B cell (primary cell): ENCODE results near the gene NCAM1. TPM values are rescaled to one million over a fixed set of nuclear protein-coding genes. Genes with fewer than 3 reads are reported as not detected.

Experiments used
- ATAC-seq: fragments of 200-7000 bp; cut with Tn5 transposase; one replicate; pipeline ENCODE4 v1.10.0; 2021; ENCODE audit warnings: low read depth, mild to moderate bottlenecking, moderate number of reproducible peaks, moderate library complexity
- CTCF ChIA-PET: fragments of 350-600 bp; sonication (Branson Sonifier 250); formaldehyde crosslinking; loops from one replicate; lab custom pipeline; 2021; ENCODE audit warnings: antibody characterized with exemption, inconsistent platforms; lab: Charles Lee
- POLR2A ChIA-PET: fragments of 350-600 bp; sonication (Branson Sonifier 250); formaldehyde crosslinking; loops from one replicate; lab custom pipeline; 2021; ENCODE audit warnings: antibody characterized with exemption; lab: Charles Lee
- DNase-seq: peaks from one replicate; pipeline ENCODE4 v3.0.0; 2013
- H2AFZ ChIP-seq: 2 replicates; pipeline ENCODE4 v1.6.1; 2012; ENCODE audit warnings: mild to moderate bottlenecking, low read depth, low read length; ENCODE audit not compliant: insufficient read depth, poor library complexity, severe bottlenecking
- H3K27ac ChIP-seq, 2 donors: 1 replicate in 1 of 2; 2 replicates in 1 of 2; pipeline ENCODE4 v1.5.1; 2012 to 2013; ENCODE audit warnings: low read length in 2 of 2, mild to moderate bottlenecking in 2 of 2, moderate library complexity in 1 of 2
- H3K27me3 ChIP-seq, 4 experiments: fragments of 200-600 bp in 1 of 4; sonication (generic) in 1 of 4; replicated peaks in 1 of 4; 1 replicate in 2 of 4; 2 replicates in 2 of 4; pipeline versions ENCODE4 v1.6.1 to v1.7.0; 2013 to 2016; ENCODE audit warnings: low read length in 3 of 4, mild to moderate bottlenecking in 2 of 4, mixed read lengths in 1 of 4, moderate library complexity in 1 of 4; ENCODE audit not compliant: insufficient read depth in 4 of 4, control insufficient read depth in 3 of 4; ENCODE audit errors: control extremely low read depth in 1 of 4
- H3K36me3 ChIP-seq, 2 experiments: replicated peaks in 1 of 2; 1 replicate in 1 of 2; 2 replicates in 1 of 2; pipeline versions ENCODE4 v1.6.1 to v1.7.1; 2013; ENCODE audit warnings: low read length in 1 of 2; ENCODE audit not compliant: insufficient read depth in 2 of 2, control insufficient read depth in 1 of 2; ENCODE audit errors: control extremely low read depth in 1 of 2, extremely low read depth in 1 of 2
- H3K4me1 ChIP-seq, 2 donors: fragments of 200-600 bp in 1 of 2; sonication (generic) in 1 of 2; 1 replicate in 1 of 2; 2 replicates in 1 of 2; pipeline versions ENCODE4 v1.5.1 to v1.6.1; 2013 to 2017; ENCODE audit warnings: low read length in 2 of 2; ENCODE audit not compliant: control insufficient read depth in 2 of 2, insufficient read depth in 2 of 2
- H3K4me2 ChIP-seq: replicated peaks from 2 replicates; pipeline ENCODE3; 2012; ENCODE audit warnings: mild to moderate bottlenecking, low read depth, low read length; ENCODE audit not compliant: poor library complexity, severe bottlenecking
- H3K4me3 ChIP-seq, 5 experiments: fragments of 200-600 bp in 1 of 5; sonication (generic) in 1 of 5; 1 replicate in 3 of 5; 2 replicates in 2 of 5; pipeline versions ENCODE4 v1.5.1 to v1.7.0; 2011 to 2016; ENCODE audit warnings: low read length in 4 of 5, mild to moderate bottlenecking in 4 of 5, low read depth in 2 of 5, control low read depth in 1 of 5, moderate library complexity in 1 of 5; ENCODE audit not compliant: insufficient read depth in 1 of 5; ENCODE audit errors: control extremely low read depth in 1 of 5, extremely low read depth in 1 of 5
- H3K79me2 ChIP-seq: fragments of 200-600 bp; sonication (generic); one replicate; pipeline ENCODE4 v1.6.0; 2016; ENCODE audit warnings: low read length; ENCODE audit not compliant: control insufficient read depth, insufficient read depth
- H3K9ac ChIP-seq: fragments of 200-600 bp; sonication (generic); 2 replicates; pipeline ENCODE4 v1.6.1; 2017; ENCODE audit warnings: mild to moderate bottlenecking, low read length, moderate library complexity
- H3K9me3 ChIP-seq, 3 donors: one replicate each; pipeline versions ENCODE4 v1.6.1 to v1.7.1; 2013; ENCODE audit warnings: low read length in 2 of 3; ENCODE audit not compliant: control insufficient read depth in 2 of 3, insufficient read depth in 1 of 3; ENCODE audit errors: control extremely low read depth in 1 of 3
- H4K20me1 ChIP-seq: 2 replicates; pipeline ENCODE4 v1.6.0; 2012; ENCODE audit warnings: mild to moderate bottlenecking, low read length; ENCODE audit not compliant: insufficient read depth, control insufficient read depth, poor library complexity, severe bottlenecking
- H3K27ac Mint-ChIP-seq: one replicate; pipeline ENCODE4 v1.8.0; 2021; ENCODE audit warnings: mixed read lengths
- H3K27me3 Mint-ChIP-seq: one replicate; pipeline ENCODE4 v1.8.0; 2021; ENCODE audit warnings: mixed read lengths
- H3K4me1 Mint-ChIP-seq: one replicate; pipeline ENCODE4 v1.8.0; 2021; ENCODE audit warnings: mixed read lengths
- H3K4me3 Mint-ChIP-seq: one replicate; pipeline ENCODE4 v1.8.0; 2021; ENCODE audit warnings: mixed read lengths
- H3K9me3 Mint-ChIP-seq: one replicate; pipeline ENCODE4 v1.8.0; 2022; ENCODE audit warnings: mixed read lengths; ENCODE audit not compliant: insufficient read depth
- EZH2 ChIP-seq: IDR thresholded peaks from 2 replicates; pipeline ENCODE4 v1.6.1; 2012; ENCODE audit warnings: borderline replicate concordance, low read depth, mild to moderate bottlenecking, moderate library complexity, low read length; ENCODE audit not compliant: insufficient read depth, poor library complexity, severe bottlenecking
- WGBS: methylation state at CpG from one replicate; pipeline ENCODE4 v1.1.5; 2013; ENCODE audit warnings: missing lambda C conversion rate; ENCODE audit not compliant: insufficient coverage; 5-methylcytosine and 5-hydroxymethylcytosine counted together
- intact Hi-C: fragments of 100-400 bp; cut with micrococcal nuclease; formaldehyde crosslinking; loops from one replicate; pipeline ENCODE4 v1.10.0; 2022
- polyA plus RNA-seq: library from polyadenylated mRNA; depleted of rRNA; stranded (reverse); fragments of >200 nt; gene quantifications from 2 replicates; pipeline ENCODE4 v1.2.3, GENCODE V29; 2012
- total RNA-seq, 2 donors: library from RNA; stranded (reverse); fragments of 120-200 nt in 1 of 2; gene quantifications; 1 replicate in 1 of 2; 2 replicates in 1 of 2; pipeline versions ENCODE4 v1.2.3 to v1.2.4, GENCODE V29; 2013 to 2022
- TF ChIP-seq, protein P1 (sequence below): fragments of 200-600 bp; IDR thresholded peaks from one replicate; pipeline ENCODE4 v1.8.0; 2022; ENCODE audit warnings: antibody characterized with exemption, mild to moderate bottlenecking

The NCAM1 gene
- total and polyA plus RNA-seq, 2 donors (not counting 1 experiment from before 2014, with no cell fraction given), result 0.37 TPM; not detected in 1

- Mint-ChIP-seq H3K27me3 (peaks cover 9% of the 10 kb centered on the region), H3K4me1 (no peaks in the 10 kb centered on the region), H3K27ac (no peak overlapping the region), H3K4me3 (no peak overlapping the region), H3K9me3 (no peaks in the 10 kb centered on the region)
- H3K27me3 ChIP-seq, result no peaks in the 10 kb centered on the region
- H3K4me3 ChIP-seq, result no peak overlapping the region
- no peak overlapping the region for H2AFZ ChIP-seq
- H3K4me2 ChIP-seq, result no peak overlapping the region
- TF ChIP-seq, protein P1, sequence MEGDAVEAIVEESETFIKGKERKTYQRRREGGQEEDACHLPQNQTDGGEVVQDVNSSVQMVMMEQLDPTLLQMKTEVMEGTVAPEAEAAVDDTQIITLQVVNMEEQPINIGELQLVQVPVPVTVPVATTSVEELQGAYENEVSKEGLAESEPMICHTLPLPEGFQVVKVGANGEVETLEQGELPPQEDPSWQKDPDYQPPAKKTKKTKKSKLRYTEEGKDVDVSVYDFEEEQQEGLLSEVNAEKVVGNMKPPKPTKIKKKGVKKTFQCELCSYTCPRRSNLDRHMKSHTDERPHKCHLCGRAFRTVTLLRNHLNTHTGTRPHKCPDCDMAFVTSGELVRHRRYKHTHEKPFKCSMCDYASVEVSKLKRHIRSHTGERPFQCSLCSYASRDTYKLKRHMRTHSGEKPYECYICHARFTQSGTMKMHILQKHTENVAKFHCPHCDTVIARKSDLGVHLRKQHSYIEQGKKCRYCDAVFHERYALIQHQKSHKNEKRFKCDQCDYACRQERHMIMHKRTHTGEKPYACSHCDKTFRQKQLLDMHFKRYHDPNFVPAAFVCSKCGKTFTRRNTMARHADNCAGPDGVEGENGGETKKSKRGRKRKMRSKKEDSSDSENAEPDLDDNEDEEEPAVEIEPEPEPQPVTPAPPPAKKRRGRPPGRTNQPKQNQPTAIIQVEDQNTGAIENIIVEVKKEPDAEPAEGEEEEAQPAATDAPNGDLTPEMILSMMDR, result no peak
- DNase-seq (no peak), ATAC-seq (no peak)
- CTCF ChIA-PET, result no interaction called here
- no peaks in the 10 kb centered on the region for H3K79me2 ChIP-seq
- H3K27ac ChIP-seq, result no peak overlapping the region
- POLR2A ChIA-PET, result no interaction called here
- no peak overlapping the region for H3K9ac ChIP-seq
- H3K9me3 ChIP-seq, result no peaks in the 10 kb centered on the region
- intact Hi-C loops, result no loop called here
- WGBS, result 83% methylated on average over 2 of the region's 2 CpGs
- no peaks in the 10 kb centered on the region for H3K36me3 ChIP-seq
- H3K4me1 ChIP-seq, result no peaks in the 10 kb centered on the region
- H4K20me1 ChIP-seq, result no peaks in the 10 kb centered on the region
Measured at GRCh38 chr11:113213549-113213948, 252.3 kb downstream of the NCAM1 start.

- Mint-ChIP-seq H3K4me3 (no peak overlapping the region), H3K4me1 (no peaks in the 10 kb centered on the region), H3K27ac (no peak overlapping the region), H3K9me3 (peaks cover 1% of the 10 kb centered on the region), H3K27me3 (peaks cover 16% of the 10 kb centered on the region)
- no CpG with 5 or more reads among the region's 2 CpGs for WGBS
- Histone ChIP-seq H3K79me2 (no peaks in the 10 kb centered on the region), H3K27ac (no peak overlapping the region), H3K36me3 (no peaks in the 10 kb centered on the region), H2AFZ (no peak overlapping the region), H3K4me1 (no peaks in the 10 kb centered on the region), H4K20me1 (no peaks in the 10 kb centered on the region), H3K4me3 (no peak overlapping the region), H3K9me3 (no peaks in the 10 kb centered on the region), H3K27me3 (no peaks in the 10 kb centered on the region), H3K9ac (no peak overlapping the region), H3K4me2 (no peak overlapping the region)
- DNase-seq, result no peak
- intact Hi-C loops, result no loop called here
- POLR2A ChIA-PET, result no interaction called here
- no peak for ATAC-seq
- CTCF ChIA-PET, result no interaction called here
- TF ChIP-seq, protein P1, result no peak
- no peak for TF ChIP-seq EZH2
Measured at GRCh38 chr11:113222241-113222640, 261.0 kb downstream of the NCAM1 start.
